GM18873 (cell line): ENCODE measurements around the gene SEPTIN5.

Experiments
- ATAC-seq: cut with Tn5 transposase; IDR thresholded peaks from one replicate; pipeline ENCODE4 v1.9.1; 2021; ENCODE audit warnings: mild to moderate bottlenecking, moderate library complexity, moderate number of reproducible peaks; ENCODE audit not compliant: unreplicated experiment, low FRiP score

The SEPTIN5 gene

DNA sequence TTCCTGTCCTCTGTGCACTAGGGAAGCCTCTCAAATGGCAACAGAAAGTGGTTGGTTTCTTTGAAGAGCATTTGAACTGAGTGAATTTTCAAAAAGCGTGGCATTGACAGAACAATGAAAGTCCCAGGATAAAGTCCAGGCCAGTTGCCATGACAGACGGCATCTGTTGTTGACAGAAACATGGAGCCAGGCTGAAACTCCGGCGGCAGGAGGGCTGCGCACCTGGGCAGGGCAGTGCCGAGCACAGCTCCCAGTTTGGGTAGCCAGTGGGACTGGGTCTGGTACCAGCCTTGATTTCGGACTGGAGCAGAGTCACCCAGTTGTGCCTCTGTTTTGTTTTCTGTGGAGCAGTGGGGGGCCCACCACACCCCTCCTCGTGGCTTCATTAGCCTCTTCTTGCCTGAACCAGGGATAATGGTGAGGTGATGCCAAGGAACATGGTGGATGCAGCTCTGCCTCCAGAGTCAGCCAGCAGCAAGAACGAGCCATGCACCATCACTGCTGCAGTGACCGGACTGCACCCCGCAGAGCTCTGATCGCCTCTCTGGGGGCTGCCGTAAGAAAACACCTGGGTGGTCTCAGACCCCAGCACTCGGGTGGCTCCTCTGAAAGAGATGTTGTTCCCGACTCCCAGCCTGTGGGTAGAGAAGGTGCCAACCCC lies 9.8 kb upstream of the SEPTIN5 start:
- ATAC-seq: no peak

DNA sequence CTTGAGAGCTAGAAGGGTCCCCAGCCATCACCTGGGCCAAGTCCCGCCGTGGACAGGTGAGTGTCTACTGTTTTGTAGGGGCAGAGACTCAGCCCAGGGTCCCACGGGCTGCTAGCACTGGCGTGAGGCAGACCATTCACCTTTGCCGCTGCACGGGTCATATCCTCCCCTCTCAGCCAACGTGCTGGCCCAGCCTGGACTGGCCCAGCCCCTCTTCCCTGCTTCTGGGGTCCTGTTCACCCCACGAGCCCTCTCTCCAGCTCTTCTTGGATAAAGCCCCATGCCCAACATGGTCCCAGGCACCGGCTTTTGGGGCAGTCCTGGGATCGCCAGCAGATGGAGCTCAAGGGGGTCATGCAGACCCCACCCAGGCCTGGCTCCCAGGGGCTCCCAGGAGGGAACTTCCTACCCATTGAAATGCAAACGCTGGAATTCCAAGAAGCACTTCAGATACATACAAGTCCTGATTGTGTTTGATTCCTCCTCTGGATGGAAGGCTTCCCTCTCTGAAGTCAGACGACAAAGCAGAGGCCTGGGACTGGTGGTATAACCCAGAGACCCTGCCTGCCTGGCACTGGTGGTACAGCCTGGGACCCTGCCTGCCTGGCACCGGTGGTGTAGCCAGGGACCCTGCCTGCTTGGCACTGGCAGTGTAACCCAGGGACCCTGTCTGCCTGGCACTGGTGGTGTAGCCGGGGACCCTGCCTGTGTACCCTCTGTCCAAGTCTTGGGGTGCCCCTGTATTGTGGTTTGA lies 8.9 kb upstream of the SEPTIN5 start:
- ATAC-seq: no peak

DNA sequence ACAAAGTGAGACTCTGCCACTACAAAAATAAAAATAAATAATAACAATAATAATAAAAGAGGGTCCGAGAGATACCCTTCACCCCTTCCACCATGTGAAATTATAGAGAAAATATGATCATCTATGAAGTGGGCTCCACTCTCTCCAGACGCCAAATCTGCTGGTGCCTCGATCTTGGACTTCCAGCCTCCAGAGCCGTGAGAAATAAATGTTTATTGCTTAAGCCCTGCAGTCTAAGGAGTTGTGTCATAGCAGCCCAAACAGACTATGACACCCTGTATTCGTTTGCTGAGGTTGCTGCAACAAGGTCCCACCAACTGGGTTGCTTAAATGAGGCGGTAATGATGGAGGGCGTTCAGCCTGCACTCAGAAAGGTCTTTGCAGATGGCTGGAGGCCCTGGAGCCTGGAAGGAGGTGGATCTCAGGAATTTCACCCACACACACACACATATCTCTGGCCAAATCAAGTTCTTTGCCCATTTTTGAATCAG lies 7.6 kb upstream of the SEPTIN5 start:
- no peak for ATAC-seq

DNA sequence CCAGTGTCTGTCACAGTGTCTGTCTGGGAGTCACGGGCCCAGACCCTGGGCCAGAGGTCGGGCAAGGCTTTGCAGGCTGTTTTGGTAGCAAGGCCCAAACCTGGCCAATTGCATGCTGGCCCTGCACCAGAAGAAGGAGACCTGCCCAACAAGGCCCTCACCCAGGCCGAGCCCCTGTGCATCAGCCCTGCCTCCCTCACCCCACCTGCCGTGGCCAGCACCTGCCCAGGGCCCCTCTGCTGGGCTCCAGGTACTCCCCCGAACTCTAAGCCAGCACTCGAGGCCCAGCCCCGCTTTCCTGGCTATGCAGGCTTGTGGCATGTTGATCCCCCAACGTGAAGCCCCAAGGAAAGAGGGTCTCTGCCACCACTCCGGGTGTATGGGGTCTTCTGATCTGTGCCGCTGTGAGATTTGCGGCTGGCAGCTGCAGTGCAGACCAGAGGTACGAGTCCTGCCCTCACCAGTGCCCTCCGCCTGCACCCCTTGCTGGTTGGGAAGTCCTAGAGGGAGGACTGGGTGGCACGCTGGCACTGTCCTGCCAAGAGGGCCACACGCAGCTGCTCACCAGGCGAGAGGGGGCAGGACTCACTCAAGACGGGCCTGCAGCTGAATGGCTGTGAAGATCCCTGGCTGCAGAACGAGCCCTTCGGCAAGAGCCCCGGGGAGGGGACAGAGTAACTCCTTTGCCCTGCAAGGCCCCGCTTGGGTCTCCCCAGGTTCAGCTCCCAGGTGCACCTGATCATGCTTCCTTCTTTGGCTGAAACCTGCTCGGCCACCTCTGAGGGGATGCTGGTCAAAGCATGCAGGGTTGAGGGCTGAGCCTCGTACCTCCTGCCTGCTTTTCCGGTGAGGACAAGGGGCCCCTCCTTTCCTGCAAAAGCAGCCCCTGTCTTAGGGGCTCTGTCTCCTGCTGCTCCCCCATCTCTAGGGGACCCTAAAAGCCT lies 6.7 kb upstream of the SEPTIN5 start:
- ATAC-seq: no peak

DNA sequence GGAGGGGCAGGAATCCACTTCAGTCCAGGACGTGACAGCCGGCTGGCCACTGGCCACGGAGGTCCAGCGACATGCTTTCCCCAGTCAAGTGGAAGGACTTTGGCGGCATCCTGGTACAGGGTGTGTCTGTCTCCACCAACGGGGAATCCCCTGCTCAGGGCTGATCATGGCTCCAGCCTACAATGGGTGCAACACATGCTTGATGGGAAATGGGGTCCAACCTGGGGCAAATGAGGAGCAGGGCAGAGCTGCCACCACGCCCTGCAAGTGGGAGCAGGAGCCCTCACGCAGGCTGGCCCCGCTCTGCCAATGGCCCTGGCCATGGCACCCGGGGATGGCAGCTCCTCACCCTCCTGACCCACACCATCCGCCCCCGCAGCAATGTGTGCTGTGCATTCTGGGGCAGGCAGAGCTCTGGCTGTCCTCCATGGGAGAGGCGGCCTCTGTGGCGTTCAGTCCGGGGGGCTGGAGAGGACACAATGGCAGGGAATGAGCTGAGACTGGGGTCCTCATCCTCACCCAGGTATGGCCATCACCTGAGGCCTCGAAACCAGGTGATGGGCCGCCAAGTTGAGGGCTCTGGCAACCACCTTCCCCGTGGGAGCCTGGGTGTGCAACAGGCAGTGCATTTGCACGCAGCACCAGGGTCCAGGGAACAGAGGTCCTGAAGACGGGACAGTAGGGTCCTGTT lies 5.8 kb upstream of the SEPTIN5 start:
- ATAC-seq: no peak

DNA sequence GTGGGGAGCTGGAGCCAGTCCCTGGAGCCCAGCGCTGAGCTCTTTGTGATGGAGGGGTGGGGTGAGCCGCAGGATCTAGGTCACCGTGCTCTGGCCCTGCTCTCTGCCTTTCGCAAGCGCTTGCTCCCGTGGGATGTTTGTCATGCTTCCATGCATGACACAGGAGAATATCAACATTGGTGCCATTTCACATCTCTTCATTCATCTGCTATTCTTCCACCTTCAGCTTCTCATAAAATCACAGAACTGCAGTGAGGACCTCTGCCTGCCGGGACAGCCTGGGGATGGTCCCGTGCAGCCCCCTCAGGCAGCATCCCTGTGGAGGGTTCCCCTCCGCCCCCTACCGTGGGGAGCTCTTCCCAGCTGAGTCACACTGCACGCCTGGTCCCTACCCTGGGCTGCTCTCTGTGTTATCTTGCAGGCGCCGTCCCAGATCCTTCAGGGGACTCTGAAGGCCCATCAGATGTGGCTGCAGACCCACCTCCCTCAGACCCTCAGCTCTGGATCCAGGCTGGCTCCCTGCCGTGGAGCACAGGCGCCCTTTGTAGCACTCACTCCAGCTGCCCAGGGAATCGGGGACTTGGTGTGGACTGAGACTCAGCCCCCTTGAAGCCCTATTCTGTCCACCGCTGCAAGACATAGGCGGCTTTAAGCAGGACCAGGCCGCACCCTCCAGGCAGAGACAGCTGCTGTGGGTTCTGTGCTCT lies 5.1 kb upstream of the SEPTIN5 start:
- no peak for ATAC-seq

DNA sequence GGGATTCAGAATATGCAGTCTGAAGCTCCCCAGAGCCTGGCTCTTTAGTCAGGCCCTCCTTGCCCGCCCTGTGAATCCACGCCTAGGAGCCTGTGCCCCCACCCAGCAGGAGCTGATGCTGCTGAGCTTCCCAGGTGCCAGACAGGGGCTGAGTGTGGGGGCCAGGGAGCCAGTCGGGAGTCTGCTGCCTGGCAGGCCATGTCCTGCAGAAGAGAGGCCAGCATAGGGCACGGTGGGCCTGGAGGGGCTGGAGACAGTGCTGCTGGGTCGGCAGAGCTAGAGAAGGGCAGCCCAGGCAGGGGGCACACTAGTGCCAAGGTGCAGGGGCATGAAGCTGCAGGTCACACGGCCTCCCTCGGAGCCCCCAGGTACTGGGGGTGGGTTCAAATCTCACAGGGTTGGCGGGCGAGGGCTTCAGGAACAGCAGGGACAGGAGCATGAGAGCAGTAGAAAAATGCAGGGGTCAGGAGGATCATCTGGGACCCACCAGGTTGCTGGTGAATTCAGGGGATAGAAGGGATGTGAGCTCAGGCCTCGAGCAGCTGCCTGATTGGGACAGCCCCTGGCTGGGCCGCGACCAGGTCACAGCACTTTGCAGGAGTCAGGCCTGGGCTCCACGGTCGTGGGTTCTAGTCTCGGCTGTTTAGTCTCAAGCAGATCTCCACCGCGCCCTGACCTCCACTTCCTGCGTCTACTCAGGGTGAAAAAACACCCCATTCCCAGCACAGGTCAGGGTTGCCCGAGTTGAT lies 4.1 kb upstream of the SEPTIN5 start:
- no peak for ATAC-seq

DNA sequence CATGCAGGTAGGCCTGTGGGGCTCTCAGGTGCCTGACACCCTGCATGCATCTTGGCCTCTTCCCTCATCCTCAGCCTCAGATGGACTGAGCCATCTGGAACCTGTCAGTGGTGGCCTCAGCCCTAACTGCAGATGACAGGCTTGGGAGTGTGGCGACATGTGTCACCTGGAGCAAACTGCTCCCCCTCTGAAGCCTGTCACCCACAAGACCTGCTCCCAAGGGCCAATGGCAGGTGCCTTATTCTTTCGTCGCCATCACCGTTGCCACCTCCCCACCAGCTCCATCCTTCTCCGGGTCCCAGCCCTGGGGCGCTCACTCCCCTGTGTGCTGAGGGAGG lies 3.6 kb upstream of the SEPTIN5 start:
- no peak for ATAC-seq

DNA sequence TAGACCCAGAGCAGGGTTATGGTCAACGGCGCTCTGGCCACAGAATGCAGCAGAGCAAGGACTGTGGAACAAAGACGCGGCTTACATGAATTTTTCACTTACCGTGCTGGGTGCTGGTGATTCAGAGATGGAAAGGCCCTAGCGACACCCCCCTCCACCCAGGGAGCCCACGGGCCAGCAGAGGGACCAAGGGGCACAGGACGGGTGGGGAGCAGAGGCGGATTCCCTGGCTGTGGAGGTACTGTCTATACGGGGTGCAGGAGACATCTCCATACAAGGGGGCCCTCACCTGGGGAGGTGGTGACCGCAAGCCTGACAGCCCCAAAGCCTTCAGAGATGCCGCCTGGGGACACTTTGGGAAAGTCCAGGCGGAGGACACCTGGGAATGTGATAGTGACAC lies 1.1 kb upstream of the SEPTIN5 start:
- no peak for ATAC-seq

DNA sequence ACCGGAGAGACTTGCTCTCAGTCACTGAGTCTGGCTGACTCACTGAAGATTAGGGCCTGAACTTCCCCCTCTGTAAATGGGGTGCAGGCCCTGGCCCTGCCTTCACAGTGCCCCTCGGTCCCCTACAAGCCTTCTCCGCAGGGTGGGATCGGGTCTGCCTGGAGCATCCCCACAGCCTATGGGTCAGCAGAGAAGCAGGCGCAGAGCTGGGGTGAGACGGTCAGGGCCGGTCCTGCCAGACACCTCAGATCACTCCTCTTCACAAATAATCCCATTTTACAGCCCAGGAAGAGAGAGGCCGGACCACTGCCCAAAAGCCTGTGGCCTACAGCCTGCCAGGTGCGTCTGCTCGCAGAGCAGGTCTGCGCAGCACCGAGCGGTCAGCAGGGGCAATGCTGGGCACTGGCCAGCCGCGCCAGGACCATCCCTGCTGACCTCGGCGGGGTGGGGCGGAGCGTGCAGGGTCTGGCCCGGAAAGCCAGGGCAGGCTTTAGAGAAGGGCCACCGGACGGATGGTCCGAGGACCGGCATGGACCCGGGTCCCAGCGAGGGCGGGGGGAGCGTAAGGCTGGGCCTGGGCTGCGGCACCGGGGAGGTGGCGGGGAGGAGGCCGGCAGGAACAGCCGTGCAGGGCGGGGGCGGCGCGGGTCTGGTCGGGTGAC lies 522 bp upstream of the SEPTIN5 start:
- no peak for ATAC-seq

DNA sequence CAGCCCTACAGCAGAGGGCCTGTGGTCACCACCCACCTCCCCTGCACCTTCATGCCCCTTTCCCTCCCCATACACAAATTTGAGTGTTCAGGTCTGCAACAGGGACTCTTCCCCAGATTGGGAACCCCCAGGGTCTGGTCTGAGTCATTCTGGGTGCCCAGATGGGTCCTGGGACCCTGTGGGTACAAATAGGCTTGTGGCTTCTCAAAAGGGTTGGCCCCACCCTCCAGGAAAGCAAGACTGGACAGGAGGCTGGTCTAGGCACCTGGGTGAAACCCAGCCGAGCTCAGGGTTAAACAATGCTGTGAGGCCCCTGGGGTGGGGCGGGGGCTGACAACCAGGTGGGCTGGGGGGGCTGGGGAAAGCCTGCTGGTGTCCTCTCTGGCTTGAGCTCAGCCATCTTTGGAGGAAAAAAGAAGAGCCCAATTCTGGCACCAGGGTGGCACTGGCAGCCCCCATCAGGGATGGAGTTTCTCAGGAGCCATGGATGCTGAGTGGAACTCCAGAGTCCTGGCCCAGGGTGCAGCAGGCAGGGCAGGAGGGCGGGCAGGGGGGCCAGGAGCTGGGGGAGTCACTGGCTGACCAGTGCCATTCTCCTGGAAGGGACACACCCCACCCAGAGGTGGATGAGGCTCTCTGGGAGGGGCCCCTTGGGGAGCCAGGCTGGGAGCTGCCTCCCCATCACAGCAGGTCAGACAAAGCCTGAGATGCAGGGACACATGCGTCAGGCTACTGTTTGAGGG lies 1.1 kb downstream of the SEPTIN5 start:
- no peak for ATAC-seq

DNA sequence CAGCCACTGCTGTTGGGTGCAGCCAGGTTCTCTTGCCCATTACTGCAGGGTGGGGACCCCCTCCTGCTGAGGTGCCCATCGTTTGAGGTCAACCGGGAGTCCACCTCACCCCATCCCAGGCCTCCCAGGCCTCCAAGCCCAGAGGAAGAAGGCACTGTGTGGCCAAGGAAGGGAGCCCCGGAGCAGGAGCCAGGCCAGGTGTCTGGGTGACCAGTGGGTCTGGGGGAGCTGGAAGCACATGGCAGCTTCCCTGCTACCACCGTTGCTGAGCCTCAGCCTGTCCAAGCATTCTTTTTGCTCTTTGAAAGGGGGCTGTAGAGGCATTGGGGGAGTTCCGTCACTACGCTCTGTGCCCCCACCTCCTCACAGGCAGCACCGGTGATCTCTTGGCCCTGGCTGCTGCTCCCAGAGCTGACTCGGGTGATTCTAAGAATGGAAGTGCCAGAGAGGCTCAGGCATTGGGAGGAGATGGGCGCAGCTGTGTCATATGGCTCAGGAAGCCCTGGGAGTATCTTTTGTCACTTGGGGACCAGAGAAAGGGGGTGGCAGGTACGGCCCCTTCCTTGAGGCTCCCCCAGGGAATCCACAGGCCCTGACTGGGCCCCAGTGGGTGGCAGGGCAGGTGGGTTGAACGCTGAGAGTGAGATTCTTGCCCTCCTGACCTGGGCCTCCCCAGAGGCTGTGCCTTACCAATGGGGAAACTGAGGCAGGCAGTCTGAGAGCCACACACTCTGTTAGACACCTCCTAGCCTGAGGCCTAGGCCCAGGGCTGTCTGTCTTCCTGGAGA lies 1.9 kb downstream of the SEPTIN5 start:
- no peak for ATAC-seq

DNA sequence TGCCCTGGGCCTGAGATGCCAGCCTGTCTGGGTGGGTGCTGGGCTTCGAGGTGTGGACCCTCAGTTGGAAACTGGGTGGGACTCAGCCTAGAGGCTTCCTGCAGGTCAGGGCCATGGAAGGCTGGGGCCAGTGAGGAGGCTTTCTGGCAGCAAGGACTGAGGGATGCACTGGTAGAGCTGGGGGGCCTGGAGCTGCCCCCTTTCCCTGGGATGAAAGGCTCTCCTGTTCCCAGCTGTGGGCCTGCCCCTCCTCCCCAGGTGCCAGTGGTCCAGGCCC lies 2.5 kb downstream of the SEPTIN5 start:
- ATAC-seq: no peak

DNA sequence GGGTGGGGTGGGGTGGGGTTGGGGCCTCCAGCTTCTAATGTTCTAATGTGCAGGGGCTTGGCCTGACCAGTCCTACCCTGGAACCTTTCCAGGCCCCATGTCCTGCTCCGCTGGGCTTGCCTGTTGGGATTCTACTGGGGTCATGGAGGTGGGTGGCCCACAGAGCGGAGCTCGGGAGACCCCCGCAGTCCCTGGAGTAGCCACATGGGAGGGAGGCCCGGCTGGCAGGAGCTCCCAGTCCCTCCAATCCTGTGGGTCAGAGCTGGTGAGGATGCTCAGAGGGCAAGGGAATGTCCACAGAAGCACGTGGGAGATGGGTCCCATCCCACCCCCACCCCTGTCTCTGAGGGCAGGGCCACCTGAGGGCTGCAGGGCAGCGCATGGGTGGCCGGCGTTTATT lies 2.9 kb downstream of the SEPTIN5 start:
- no peak for ATAC-seq

DNA sequence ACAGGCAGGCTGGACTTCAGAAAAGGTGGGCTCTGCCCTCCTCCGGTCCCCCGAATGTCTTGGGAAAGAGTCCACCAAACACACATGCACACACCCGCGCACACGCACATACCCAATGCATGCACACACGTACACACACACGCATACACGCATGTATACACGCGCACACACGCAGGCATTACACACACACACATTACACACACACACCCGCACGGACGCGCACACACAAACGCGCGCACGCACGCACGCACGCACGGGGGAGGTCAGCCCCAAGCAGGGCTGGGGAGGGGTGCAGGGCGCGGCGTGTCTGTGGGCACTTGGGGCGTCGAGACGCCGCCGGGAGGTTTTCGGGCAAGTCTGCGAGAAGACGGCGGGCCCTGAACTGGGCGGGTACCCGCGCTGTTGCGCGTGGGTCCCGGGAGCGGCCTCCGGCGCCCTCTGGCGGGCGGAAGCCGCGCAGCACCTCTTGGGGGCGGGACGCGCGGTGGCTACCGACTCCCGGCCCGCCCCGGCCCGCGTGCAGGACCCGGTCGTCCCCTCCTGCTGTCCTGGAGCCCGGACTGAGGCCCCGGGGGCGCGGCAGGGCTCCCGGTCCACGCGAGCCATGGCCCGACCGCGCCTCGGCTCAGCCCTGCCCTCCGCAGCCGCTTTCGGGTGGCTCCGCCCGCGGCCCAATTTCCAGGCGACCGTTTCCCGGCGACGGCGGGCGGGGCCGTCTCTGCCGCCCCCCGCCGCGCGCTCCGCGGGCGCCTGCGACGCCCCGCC lies 3.6 kb downstream of the SEPTIN5 start:
- ATAC-seq: no peak

DNA sequence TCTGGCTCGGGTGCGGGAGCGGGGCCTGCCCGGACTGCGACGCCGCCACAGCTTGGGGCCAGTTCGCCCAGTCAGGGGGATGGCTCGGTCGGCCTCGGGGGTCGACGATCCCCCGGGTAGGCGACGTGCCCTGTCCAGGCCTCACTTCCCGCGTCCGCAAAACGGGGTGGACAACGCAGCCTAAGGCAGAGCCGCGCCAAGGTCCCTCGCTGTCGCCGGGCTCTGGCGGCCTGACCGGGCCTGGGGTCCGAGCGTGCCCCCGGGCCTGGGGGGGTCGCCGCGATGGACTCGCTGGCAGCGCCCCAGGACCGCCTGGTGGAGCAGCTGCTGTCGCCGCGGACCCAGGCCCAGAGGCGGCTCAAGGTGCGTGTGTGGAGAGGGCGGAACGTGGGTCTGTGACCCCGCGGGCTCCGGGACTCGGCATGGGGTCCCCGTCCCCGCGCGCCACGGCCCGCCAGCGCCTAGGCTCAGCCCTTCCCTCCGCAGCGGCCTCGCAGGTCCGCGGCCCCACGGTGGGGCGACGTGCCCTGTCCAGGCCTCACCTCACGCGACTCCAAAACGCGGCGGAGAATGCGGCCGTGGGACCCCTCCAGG lies 4.2 kb downstream of the SEPTIN5 start:
- no peak for ATAC-seq
